GM18517 (cell line): ENCODE data around the gene EXOC2.
A peak's percentile ranks its signal among the peaks of the same experiment; 100 is the strongest.

Source experiments
- ATAC-seq: cut with Tn5 transposase; IDR thresholded peaks from one replicate; pipeline ENCODE4 v1.9.1; 2021; ENCODE audit warnings: mild to moderate bottlenecking, moderate library complexity; ENCODE audit not compliant: unreplicated experiment

Gene EXOC2

DNA sequence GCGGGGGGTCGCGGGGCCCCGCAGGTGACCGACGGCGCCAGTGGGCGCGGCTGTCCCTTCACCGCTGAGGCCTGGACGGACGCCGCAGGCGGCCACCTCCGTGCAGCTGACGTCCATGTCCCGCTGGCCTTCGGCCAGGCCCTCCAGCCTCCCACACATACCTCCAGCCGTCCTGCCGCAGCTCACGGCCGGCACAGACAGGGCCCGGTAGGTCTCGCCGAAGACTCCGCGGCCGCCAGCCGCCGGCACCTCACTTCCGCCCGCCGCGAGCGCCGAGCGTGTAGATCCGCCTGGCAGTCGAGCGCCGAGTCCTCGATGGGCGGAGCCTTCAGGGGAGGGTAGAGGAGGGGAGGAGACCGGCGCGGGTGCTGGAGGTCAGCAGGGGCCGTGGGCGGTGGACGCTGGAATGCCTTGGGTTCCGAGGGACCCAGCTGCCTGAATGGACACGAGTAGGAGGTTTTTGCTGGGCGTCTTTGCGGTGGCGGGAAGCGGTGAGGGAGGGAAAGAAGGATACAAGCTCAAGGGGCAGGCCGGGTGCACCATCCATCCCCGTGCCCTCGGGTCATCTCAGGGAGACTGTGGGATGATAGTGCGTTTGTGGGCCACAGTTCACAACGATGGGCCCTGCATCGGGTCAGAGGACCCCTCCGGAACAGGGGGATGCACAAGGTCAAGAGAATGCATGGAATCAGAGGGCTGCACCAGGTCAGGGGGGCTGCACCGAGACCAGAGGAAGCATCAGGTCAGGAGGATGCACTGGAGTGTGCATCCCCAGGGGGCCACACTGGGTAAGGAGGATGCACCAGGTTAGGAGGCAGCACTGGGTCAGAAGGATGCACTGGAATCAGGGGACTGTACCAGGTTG lies at the start of gene EXOC2:
TSS of gene EXOC2 (minus strand) at position 282 of the 865 bp plus-strand sequence. CDS start 55,321 bp downstream, outside the sequence.
- ATAC-seq, result peak; percentile 84

- ATAC-seq, result no peak
Observed at GRCh38 chr6:741410-742339, 48.7 kb upstream of the EXOC2 start.

DNA sequence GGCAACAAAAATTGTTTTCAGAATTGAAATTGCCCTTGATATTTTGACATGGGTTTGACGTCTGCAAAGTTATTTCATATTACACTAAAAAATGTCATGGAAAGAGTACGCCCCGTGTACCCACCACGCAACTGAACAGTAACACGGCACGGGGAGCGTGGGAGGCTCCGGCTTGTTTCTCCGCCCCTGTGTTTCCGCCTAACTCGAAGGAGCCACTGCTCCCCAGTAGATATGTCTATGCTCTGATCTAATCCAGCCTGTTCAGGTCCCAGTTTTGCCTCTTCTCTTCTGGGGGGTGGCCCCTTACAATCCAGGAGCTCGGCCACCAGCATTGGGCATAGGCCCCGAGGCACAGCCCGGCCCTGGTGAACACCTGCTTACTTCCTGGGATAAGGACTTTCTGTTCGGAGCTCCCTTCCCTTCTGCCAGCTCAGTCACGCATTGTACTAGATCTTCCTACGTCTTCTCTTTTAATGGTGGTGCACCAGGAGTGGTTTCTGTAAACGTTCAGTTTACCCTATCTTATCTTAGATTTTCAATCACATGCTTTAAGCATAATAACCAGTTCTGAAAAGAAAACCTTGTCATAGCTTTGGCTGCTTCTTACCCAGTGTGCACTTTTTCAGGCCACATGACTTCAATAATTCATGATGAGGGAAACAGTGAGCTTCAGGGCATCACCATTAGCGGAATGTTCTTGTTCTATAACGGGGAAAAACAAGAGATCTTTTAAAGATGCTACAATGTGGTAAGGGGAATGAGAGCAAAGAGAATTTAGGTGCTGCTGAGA lies 43.9 kb upstream of the EXOC2 start:
- no peak for ATAC-seq

GRCh38 chr6:733431-734219 lies 40.7 kb upstream of the EXOC2 start:
- ATAC-seq, result no peak

- no peak for ATAC-seq
Observed at GRCh38 chr6:731924-732323, 39.0 kb upstream of the EXOC2 start.

GRCh38 chr6:729606-730320 lies 36.8 kb upstream of the EXOC2 start:
- ATAC-seq, result no peak

DNA sequence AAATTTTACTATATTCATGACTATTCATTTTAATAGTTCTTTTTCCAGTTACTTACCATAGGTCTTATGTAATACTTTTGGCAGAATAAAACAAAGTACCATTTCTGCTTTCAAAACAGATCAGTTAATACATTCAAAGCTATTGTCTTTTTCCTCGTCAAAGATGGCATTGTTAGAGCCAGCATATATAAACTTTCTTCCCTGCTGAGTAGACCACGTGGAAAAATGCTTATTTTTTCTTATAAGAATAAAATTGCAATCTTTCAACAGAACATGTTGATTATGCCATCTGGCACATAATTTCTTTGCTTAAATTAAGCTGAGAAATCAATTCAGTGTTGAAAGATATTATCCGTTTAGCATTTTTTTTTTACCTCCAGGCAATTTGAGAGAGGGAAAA lies 34.9 kb upstream of the EXOC2 start:
- ATAC-seq, result no peak

DNA sequence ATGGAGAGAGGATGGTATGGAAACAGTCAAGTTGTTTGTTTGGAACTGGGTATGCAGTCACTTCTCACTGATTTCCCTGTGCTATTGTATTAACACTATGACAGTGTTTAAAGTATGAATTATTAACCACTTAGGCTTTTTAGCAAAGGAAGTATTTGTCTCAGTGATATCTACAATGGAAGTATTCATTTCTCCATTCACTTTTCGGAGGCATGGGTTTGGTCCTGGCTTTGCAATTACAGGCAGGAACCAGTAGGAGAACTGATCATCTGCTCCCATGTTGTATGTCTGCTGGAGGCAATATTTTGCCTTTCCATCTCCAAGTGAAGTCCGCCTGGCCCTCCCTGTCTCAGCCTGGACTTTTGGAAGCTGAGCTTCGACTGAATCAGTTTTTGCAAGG lies 30.6 kb upstream of the EXOC2 start:
- no peak for ATAC-seq

DNA sequence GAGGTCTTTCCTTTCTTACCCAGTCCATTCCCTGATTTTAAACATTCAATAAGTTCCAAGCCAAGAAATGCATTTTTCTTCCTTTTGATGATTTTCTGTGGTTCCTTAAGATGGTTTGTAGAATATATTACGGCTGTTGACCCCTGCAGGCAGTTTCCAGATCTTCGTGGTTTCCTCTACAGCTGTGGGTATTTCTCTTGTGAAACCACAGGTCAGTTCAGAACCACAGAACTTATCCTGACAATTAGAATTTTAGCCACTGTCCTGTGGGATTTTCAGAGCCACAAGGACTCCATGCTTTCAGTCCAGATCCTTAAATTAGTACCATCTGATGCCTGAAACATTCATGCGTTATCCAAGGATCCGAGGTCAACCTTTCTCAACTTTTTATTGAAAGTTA lies 29.7 kb upstream of the EXOC2 start:
- no peak for ATAC-seq

GRCh38 chr6:722077-722524 lies 29.2 kb upstream of the EXOC2 start:
- ATAC-seq, result no peak

DNA sequence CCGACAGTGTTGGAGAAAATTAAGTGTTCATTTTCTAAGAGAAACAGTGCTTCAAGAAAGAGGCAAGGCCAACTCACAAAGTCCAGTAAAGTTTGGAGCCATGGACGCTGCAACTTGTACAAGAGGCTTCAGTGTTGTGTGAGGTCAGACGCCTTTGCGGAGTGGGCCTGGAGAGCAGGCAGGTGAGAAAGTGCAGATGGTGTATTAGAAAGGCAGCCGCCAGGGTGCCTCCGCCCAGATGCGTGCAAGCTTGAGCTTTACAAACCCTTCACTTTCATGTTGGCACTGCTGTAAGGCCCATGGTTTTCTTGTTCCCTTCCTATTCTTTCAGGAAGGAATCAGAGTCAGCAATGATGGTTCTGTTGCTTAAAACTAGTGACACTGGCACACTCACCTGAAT lies 25.4 kb upstream of the EXOC2 start:
- no peak for ATAC-seq

DNA sequence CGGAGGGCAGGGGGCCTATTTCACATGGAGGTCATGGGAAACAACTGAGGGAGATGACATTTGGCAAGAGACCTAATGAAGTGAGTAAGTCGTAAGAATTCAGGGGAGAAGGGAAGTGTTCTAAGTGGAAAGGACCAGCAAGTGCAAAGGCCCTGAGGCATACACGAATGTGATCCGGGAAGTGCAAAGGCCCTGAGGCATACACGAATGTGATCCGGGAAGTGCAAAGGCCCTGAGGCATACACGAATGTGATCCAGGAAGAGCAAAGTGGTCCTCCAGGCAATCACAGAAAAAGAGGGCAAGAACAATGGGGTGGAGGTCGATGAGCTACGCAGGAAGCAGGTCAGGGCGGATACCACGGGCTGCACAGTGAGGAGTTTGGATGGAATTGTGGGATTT lies 24.2 kb upstream of the EXOC2 start:
- no peak for ATAC-seq

DNA sequence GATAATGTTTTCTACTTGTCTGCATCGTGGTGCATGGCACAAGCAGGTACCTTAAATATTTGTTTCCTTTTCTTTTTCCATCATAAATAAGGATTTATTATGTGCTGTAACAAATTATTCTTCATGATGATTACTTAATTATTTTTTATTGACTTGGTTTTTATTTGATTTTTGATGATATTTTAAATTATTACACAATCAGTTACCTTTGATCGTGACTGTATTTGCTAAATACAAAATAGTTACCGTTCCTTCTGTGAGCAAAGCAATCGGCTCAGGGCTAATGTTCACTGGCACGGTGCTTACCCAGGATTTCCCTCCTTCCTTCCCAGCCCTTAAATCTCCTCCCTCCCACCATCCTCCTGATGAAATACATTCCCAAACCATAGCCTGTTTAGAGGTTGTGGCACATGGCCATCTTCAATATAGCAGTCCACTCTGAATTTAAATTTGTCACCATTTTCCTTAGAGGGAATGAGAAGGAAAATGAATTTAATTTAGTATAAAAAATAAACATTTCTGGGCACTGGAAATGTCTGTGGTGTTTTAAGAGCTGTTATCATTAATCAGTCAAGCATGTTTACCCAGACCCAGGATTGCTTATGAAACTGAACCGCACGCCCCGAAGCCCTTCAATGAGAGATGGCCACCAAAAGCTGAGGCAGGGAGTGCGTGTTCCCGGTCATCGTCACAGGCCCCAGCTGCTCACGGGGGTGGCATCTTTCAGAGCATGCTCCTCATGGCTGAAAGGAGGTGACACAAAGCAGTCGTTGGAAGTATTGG lies 23.0 kb upstream of the EXOC2 start:
- ATAC-seq, result no peak

DNA sequence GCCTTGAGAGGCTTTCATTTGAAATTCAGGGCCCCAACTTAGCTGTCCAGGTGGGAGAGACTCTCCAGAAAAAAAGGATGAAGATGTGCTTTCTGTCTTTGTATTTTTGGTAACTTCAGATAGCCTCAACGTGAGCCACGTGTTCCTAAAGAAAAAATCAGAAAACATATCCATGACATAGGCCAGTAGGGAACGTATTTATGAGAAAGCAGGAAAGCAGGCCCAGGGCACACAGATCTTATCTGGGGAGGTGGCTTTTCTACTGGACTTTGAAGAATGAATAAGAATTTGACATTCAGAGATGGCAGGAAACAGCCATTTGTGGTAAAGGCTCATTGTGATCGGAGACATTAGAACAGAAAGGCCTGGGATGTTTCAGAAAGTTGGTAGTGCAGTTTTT lies 21.2 kb upstream of the EXOC2 start:
- no peak for ATAC-seq

- ATAC-seq, result no peak
Observed at GRCh38 chr6:713351-713750, 20.4 kb upstream of the EXOC2 start.

- no peak for ATAC-seq
Observed at GRCh38 chr6:712805-713204, 19.9 kb upstream of the EXOC2 start.

DNA sequence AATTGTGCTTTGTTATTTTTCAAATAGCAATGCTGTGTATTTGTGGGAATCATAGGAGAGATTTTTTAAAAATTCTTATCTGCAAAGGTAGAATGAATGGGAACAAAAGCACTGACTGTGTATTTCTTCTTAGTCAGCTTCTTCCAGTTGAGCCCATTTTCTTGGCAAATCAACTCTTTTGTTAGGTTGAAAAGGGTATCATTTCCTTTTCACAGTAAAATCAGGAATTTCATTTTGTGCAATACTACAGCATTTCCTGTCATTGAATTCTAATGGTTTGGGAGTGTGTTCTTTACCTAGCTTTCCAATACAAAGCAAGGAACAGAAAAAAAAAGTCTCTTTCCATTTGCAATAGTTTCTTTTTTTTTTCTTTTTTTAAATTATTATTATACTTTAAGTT lies 19.0 kb upstream of the EXOC2 start:
- ATAC-seq, result no peak
